ENCODE data around the gene GABRG3.

The GABRG3 gene

GRCh38 chr15:27429577-27429976, 458.6 kb downstream of the GABRG3 start:
- no peak for DNase-seq

GRCh38 chr15:27433604-27434003, 462.6 kb downstream of the GABRG3 start:
- no peak for DNase-seq

- no peak for DNase-seq
These were observed 467.7 kb downstream of the GABRG3 start for GRCh38 chr15:27438403-27439375.

GRCh38 chr15:27441120-27441519, 470.1 kb downstream of the GABRG3 start:
- no peak for DNase-seq

GRCh38 chr15:27448234-27448633, 477.3 kb downstream of the GABRG3 start:
- DNase-seq = no peak

- no peak for DNase-seq
These were observed 478.0 kb downstream of the GABRG3 start for GRCh38 chr15:27448986-27449385.

- DNase-seq = no peak
These were observed 479.0 kb downstream of the GABRG3 start for GRCh38 chr15:27449941-27450340.

- DNase-seq = no peak
These were observed 483.5 kb downstream of the GABRG3 start for GRCh38 chr15:27454281-27455075.

GRCh38 chr15:27456807-27457206, 485.8 kb downstream of the GABRG3 start:
- no peak for DNase-seq

GRCh38 chr15:27457766-27458165, 486.8 kb downstream of the GABRG3 start:
- DNase-seq = no peak

GRCh38 chr15:27458345-27459084, 487.5 kb downstream of the GABRG3 start:
- no peak for DNase-seq

- DNase-seq = no peak
These were observed 488.9 kb downstream of the GABRG3 start for GRCh38 chr15:27459836-27460235.

GRCh38 chr15:27461181-27461580, 490.2 kb downstream of the GABRG3 start:
- DNase-seq = no peak

- no peak for DNase-seq
These were observed 492.6 kb downstream of the GABRG3 start for GRCh38 chr15:27463525-27464088.

- DNase-seq = no peak
These were observed 494.1 kb downstream of the GABRG3 start for GRCh38 chr15:27464941-27465612.

- DNase-seq = no peak
These were observed 495.8 kb downstream of the GABRG3 start for GRCh38 chr15:27466758-27467157.

GRCh38 chr15:27468151-27468591, 497.2 kb downstream of the GABRG3 start:
- no peak for DNase-seq

- no peak for DNase-seq
These were observed 502.9 kb downstream of the GABRG3 start for GRCh38 chr15:27473845-27474244.

- no peak for DNase-seq
These were observed 504.4 kb downstream of the GABRG3 start for GRCh38 chr15:27475395-27475794.

- no peak for DNase-seq
These were observed 508.5 kb downstream of the GABRG3 start for GRCh38 chr15:27479296-27480140.

- no peak for DNase-seq
These were observed 509.2 kb downstream of the GABRG3 start for GRCh38 chr15:27480141-27480530.
